HepG2 (cell line): ENCODE data around the gene EVI5. TPM values are rescaled to one million over a fixed set of nuclear protein-coding genes. Genes with fewer than 3 reads are reported as not detected.
A peak's percentile ranks its signal among the peaks of the same experiment; 100 is the strongest.

Source experiments
- DZIP1 ChIP-seq: sonication (generic); formaldehyde crosslinking; IDR thresholded peaks from 2 replicates; pipeline ENCODE4 v1.5.0; 2020; ENCODE audit warnings: mild to moderate bottlenecking, missing genetic modification reagents
- FIP1L1 ChIP-seq: fragments of 200-400 bp; formaldehyde crosslinking; IDR thresholded peaks from 2 replicates; pipeline ENCODE4 v1.6.1; 2018; ENCODE audit warnings: low read depth, mild to moderate bottlenecking, low read length, moderate library complexity, borderline replicate concordance; ENCODE audit not compliant: insufficient read depth
- RARG ChIP-seq: sonication (generic); formaldehyde crosslinking; IDR thresholded peaks from 2 replicates; pipeline ENCODE4 v1.4.0; 2020; ENCODE audit warnings: low read depth, mild to moderate bottlenecking, missing genetic modification reagents
- SP1 ChIP-seq, 2 experiments: fragments of 450-650 bp in 1 of 2; sonication (generic) in 1 of 2; formaldehyde crosslinking in 1 of 2; IDR thresholded peaks; 2 replicates each; pipeline versions ENCODE4 v1.4.0 to v1.6.1; 2016 to 2020; ENCODE audit warnings: missing genetic modification reagents in 1 of 2
- TRIM22 ChIP-seq: fragments of 450-650 bp; IDR thresholded peaks from 2 replicates; pipeline ENCODE4 v1.6.1; 2017
- ZC3H4 ChIP-seq: sonication (generic); formaldehyde crosslinking; IDR thresholded peaks from 2 replicates; pipeline ENCODE4 v1.4.0; 2020; ENCODE audit warnings: missing genetic modification reagents, borderline replicate concordance
- ZNF567 ChIP-seq: sonication (generic); formaldehyde crosslinking; IDR thresholded peaks from 2 replicates; pipeline ENCODE4 v1.8.1; 2023; ENCODE audit warnings: mild to moderate bottlenecking, missing genetic modification reagents, borderline replicate concordance
- ZNF670 ChIP-seq: sonication (generic); formaldehyde crosslinking; IDR thresholded peaks from 2 replicates; pipeline ENCODE4 v1.8.0; 2022; ENCODE audit warnings: mild to moderate bottlenecking, missing genetic modification reagents, borderline replicate concordance
- ZNF7 ChIP-seq: IDR thresholded peaks from 2 replicates; pipeline ENCODE4 v1.6.1; 2016; ENCODE audit warnings: missing biosample characterization, missing genetic modification reagents
- ZNF746 ChIP-seq: sonication (generic); formaldehyde crosslinking; IDR thresholded peaks from 2 replicates; pipeline ENCODE4 v1.8.0; 2022; ENCODE audit warnings: mild to moderate bottlenecking, missing genetic modification reagents
- polyA plus RNA-seq, 8 experiments: library from polyadenylated mRNA; depleted of rRNA in 3 of 8; stranded (reverse) in 7 of 8; unstranded in 1 of 8; fragments of >200 nt; fragmentation: Illumina TruSeq in 4 of 8; extraction: Trizol in 4 of 8; gene quantifications; 2 replicates each; pipeline versions ENCODE4 v1.2.1 to v1.2.3, GENCODE V29; 2011 to 2016; ENCODE audit warnings: low read depth in 4 of 8, missing spikeins in 1 of 8, mixed read lengths in 1 of 8; ENCODE audit not compliant: insufficient read depth in 1 of 8
- total RNA-seq, 5 experiments: library from RNA; depleted of rRNA; stranded (reverse); fragments of >200 nt; fragmentation: Illumina TruSeq; extraction: Trizol; gene quantifications; 2 replicates each; pipeline ENCODE4 v1.2.3, GENCODE V29; 2016; ENCODE audit warnings: low read depth in 1 of 5
- TF ChIP-seq, protein P1 (sequence below): sonication (generic); formaldehyde crosslinking; IDR thresholded peaks from 2 replicates; pipeline ENCODE4 v1.5.0; 2020; ENCODE audit warnings: mild to moderate bottlenecking, missing genetic modification reagents
- TF ChIP-seq, protein P2 (sequence below): sonication (generic); formaldehyde crosslinking; IDR thresholded peaks from 2 replicates; pipeline ENCODE4 v1.4.0; 2020; ENCODE audit warnings: missing genetic modification reagents, borderline replicate concordance

The EVI5 gene
- total and polyA plus RNA-seq, 2 of the 13 experiments (the other 11 are each of a cell fraction or from before 2014, with no cell fraction given): 4.0 to 12.6 TPM

DNA sequence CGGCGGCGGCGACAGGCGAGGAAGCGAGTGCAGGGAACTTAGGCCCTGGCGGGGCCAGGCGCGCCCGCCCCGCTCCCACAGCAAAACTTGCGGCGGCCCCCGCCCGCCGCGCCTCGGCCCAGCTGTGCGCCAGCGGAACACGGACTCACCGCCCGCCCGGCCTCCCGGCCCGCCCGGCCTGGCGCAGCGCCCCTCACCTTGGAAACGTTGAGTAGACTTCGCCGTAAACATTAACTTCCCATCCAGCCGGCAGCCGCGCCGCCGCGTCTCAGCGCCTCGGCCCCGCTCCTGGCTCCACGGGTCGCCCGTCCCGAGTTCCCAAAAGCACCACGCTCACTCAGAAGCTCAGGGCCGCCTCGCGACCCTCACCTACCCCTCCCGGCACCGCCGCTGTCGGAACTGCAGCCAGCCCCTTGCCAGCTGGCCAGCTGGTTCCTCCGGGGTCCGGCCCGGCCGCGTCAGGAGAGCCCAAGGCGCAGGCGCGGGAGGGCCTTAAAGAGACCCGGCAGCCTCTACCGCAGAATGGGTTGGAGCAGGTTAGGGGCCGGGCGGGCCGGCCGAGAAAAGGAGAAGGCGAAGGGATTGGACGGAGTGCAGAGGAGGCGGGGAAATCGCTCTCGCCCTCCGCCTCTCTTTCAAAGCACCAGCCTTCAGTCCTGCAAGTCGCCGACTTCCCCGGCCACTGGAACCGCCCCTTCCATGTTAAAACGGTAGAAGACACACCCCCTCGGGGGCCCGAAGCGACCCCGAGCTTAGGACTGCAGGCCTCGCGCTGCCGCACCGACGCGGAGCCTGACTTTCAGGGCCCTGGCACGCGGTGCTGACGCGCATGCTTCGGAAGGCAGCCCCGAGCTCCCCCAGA lies at the start of gene EVI5 (continued):
- TF ChIP-seq, protein P1, sequence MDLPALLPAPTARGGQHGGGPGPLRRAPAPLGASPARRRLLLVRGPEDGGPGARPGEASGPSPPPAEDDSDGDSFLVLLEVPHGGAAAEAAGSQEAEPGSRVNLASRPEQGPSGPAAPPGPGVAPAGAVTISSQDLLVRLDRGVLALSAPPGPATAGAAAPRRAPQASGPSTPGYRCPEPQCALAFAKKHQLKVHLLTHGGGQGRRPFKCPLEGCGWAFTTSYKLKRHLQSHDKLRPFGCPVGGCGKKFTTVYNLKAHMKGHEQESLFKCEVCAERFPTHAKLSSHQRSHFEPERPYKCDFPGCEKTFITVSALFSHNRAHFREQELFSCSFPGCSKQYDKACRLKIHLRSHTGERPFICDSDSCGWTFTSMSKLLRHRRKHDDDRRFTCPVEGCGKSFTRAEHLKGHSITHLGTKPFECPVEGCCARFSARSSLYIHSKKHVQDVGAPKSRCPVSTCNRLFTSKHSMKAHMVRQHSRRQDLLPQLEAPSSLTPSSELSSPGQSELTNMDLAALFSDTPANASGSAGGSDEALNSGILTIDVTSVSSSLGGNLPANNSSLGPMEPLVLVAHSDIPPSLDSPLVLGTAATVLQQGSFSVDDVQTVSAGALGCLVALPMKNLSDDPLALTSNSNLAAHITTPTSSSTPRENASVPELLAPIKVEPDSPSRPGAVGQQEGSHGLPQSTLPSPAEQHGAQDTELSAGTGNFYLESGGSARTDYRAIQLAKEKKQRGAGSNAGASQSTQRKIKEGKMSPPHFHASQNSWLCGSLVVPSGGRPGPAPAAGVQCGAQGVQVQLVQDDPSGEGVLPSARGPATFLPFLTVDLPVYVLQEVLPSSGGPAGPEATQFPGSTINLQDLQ (CRISPR knock-in tag): no peak
- TF ChIP-seq SP1 (IDR thresholded peaks at IDR 0.05) (no peak), SP1 (CRISPR knock-in tag; IDR thresholded peaks at IDR 0.05) (peak; percentile 40; the same call in 1 of the 2 replicates), DZIP1 (CRISPR knock-in tag) (peak; percentile 99), RARG (CRISPR knock-in tag) (peak; percentile 87; the same call in 1 of the 2 replicates), FIP1L1 (no peak), ZNF567 (CRISPR knock-in tag) (peak; percentile 95), ZNF670 (CRISPR knock-in tag) (peak; percentile 96; the same call in 1 of the 2 replicates), ZNF746 (CRISPR knock-in tag) (peak; percentile 92), TRIM22 (no peak), ZC3H4 (CRISPR knock-in tag) (0 out of 2 replicates have a peak, but pooled peaks have one; percentile 38), ZNF7 (0 out of 2 replicates have a peak, but pooled peaks have one; percentile 50)
- TF ChIP-seq, protein P2, sequence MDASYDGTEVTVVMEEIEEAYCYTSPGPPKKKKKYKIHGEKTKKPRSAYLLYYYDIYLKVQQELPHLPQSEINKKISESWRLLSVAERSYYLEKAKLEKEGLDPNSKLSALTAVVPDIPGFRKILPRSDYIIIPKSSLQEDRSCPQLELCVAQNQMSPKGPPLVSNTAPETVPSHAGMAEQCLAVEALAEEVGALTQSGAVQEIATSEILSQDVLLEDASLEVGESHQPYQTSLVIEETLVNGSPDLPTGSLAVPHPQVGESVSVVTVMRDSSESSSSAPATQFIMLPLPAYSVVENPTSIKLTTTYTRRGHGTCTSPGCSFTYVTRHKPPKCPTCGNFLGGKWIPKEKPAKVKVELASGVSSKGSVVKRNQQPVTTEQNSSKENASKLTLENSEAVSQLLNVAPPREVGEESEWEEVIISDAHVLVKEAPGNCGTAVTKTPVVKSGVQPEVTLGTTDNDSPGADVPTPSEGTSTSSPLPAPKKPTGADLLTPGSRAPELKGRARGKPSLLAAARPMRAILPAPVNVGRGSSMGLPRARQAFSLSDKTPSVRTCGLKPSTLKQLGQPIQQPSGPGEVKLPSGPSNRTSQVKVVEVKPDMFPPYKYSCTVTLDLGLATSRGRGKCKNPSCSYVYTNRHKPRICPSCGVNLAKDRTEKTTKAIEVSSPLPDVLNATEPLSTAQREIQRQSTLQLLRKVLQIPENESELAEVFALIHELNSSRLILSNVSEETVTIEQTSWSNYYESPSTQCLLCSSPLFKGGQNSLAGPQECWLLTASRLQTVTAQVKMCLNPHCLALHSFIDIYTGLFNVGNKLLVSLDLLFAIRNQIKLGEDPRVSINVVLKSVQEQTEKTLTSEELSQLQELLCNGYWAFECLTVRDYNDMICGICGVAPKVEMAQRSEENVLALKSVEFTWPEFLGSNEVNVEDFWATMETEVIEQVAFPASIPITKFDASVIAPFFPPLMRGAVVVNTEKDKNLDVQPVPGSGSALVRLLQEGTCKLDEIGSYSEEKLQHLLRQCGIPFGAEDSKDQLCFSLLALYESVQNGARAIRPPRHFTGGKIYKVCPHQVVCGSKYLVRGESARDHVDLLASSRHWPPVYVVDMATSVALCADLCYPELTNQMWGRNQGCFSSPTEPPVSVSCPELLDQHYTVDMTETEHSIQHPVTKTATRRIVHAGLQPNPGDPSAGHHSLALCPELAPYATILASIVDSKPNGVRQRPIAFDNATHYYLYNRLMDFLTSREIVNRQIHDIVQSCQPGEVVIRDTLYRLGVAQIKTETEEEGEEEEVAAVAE (CRISPR knock-in tag): peak; percentile 93
